ENCODE measurements around the gene KIAA0513.

KIAA0513 gene

DNA sequence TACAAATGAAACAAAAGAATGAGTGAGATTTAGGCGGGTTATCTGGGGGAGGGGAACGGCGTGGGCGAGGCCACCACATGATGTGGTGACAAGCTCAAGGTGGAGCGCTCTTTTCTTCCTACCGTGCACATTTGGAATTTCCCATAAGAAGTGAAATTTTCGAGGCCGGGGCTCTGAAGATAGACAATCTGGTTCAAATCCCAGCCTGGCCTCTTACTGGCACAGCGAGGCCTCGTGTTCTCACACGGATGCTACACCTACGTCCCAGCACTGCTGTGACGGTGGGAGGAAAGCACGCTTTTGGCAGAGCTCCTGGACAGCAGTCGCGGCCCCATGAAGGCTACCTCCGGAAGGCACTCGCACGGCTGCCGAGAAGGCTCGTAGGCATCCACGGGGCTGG, 41.5 kb upstream of the KIAA0513 start:
- Histone ChIP-seq H3K4me2 (ENCODE audit: low read length) (no peak overlapping the region), H3K27ac (no peak overlapping the region), H3K4me3 (ENCODE audit: low read depth, low read length) (no peak overlapping the region), H3K4me1 (no peaks in the 10 kb centered on the region), H2AFZ (no peak overlapping the region), H3K36me3 (ENCODE audit: control insufficient read depth, insufficient read depth, low read length) (no peaks in the 10 kb centered on the region), H3K9me3 (ENCODE audit: control insufficient read depth, low read length) (no peaks in the 10 kb centered on the region), H3K27me3 (ENCODE audit: control insufficient read depth, insufficient read depth, low read length) (no peaks in the 10 kb centered on the region), H3K9ac (no peak overlapping the region), H3K79me2 (peaks cover 25% of the 10 kb centered on the region)
- TF ChIP-seq CTCF (IDR thresholded peaks at IDR 0.05), result no peak

DNA sequence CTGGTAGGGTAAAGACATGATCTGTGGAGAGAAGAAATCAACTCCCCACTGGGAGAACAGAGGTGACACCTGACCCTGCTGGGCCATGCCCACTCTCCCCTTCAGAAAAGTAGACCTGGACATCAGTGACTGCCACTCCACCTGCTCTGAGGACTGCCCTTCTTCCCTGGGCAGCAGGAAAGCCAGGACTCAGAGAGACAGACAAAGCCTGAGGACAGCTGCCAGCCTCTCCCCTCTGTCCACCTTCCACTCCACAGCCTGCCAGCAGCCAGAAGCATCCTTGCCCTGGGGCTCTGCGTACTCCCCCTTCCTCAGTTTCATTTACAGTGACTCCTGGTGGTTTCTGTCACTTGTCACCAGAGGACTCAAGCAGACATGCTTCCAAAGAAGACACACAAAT, 40.7 kb upstream of the KIAA0513 start:
- Histone ChIP-seq H3K36me3 (ENCODE audit: control insufficient read depth, insufficient read depth, low read length) (no peaks in the 10 kb centered on the region), H3K9ac (no peak overlapping the region), H3K27ac (no peak overlapping the region)

GRCh38 chr16:84988328-84989080, 39.1 kb upstream of the KIAA0513 start:
- H3K4me2 ChIP-seq (ENCODE audit: low read length), result no peak overlapping the region
- H3K9me3 ChIP-seq (ENCODE audit: control insufficient read depth, low read length), result no peaks in the 10 kb centered on the region
- TF ChIP-seq CTCF (IDR thresholded peaks at IDR 0.05), result no peak
- no peak overlapping the region for H3K27ac ChIP-seq
- peaks cover 31% of the 10 kb centered on the region for H3K79me2 ChIP-seq
- no peak overlapping the region for H3K4me3 ChIP-seq (ENCODE audit: low read depth, low read length)
- peaks cover 4% of the 10 kb centered on the region for H3K4me1 ChIP-seq
- no peaks in the 10 kb centered on the region for H3K36me3 ChIP-seq (ENCODE audit: control insufficient read depth, insufficient read depth, low read length)
- H3K9ac ChIP-seq, result no peak overlapping the region
- H3K27me3 ChIP-seq (ENCODE audit: control insufficient read depth, insufficient read depth, low read length), result no peaks in the 10 kb centered on the region
- no peak overlapping the region for H2AFZ ChIP-seq

More for the DNA sequence above, 40.7 kb upstream of the KIAA0513 start:
- no peak overlapping the region for H3K4me2 ChIP-seq (ENCODE audit: low read length)
- no peaks in the 10 kb centered on the region for H3K4me1 ChIP-seq
- no peak for TF ChIP-seq CTCF (IDR thresholded peaks at IDR 0.05)
- H3K4me3 ChIP-seq (ENCODE audit: low read depth, low read length), result no peak overlapping the region
- no peaks in the 10 kb centered on the region for H3K9me3 ChIP-seq (ENCODE audit: control insufficient read depth, low read length)
- no peak overlapping the region for H2AFZ ChIP-seq
- H3K79me2 ChIP-seq, result peaks cover 31% of the 10 kb centered on the region
- no peaks in the 10 kb centered on the region for H3K27me3 ChIP-seq (ENCODE audit: control insufficient read depth, insufficient read depth, low read length)

- no peaks in the 10 kb centered on the region for H3K36me3 ChIP-seq (ENCODE audit: control insufficient read depth, insufficient read depth, low read length)
Observed at GRCh38 chr16:84989749-84990620, 37.6 kb upstream of the KIAA0513 start.

More at GRCh38 chr16:84989749-84990620, 37.6 kb upstream of the KIAA0513 start:
- H3K79me2 ChIP-seq, result peaks cover 32% of the 10 kb centered on the region
- no peaks in the 10 kb centered on the region for H3K27me3 ChIP-seq (ENCODE audit: control insufficient read depth, insufficient read depth, low read length)
- H3K27ac ChIP-seq, result no peak overlapping the region
- no peak overlapping the region for H2AFZ ChIP-seq
- no peak for TF ChIP-seq CTCF (IDR thresholded peaks at IDR 0.05)
- no peak overlapping the region for H3K4me2 ChIP-seq (ENCODE audit: low read length)
- peaks cover 4% of the 10 kb centered on the region for H3K4me1 ChIP-seq
- no peaks in the 10 kb centered on the region for H3K9me3 ChIP-seq (ENCODE audit: control insufficient read depth, low read length)
- no peak overlapping the region for H3K4me3 ChIP-seq (ENCODE audit: low read depth, low read length)
- no peak overlapping the region for H3K9ac ChIP-seq
